Prostate gland (tissue), 2 donors: ENCODE measurements around the gene TMEM39A. TPM values are rescaled to one million over a fixed set of nuclear protein-coding genes. Genes with fewer than 3 reads are reported as not detected.

Source experiments
- DNase-seq: peaks from one replicate; pipeline ENCODE4 v3.0.0-alpha.2; 2019; ENCODE audit warnings: low spot score
- H3K27ac ChIP-seq, 2 donors: fragments of 200-600 bp; sonication (generic); 2 replicates each; pipeline ENCODE4 v1.5.1; 2017 to 2019
- H3K27me3 ChIP-seq: fragments of 200-600 bp; sonication (generic); replicated peaks from 2 replicates; pipeline ENCODE4 v1.5.1; 2019; ENCODE audit not compliant: insufficient read depth
- H3K36me3 ChIP-seq, 2 donors: fragments of 200-600 bp; sonication (generic); 1 replicate in 1 of 2; 2 replicates in 1 of 2; pipeline versions ENCODE4 v1.5.1 to v1.8.1; 2017 to 2019
- H3K4me1 ChIP-seq: fragments of 200-600 bp; sonication (generic); replicated peaks from 2 replicates; pipeline ENCODE4 v1.5.1; 2019
- H3K4me3 ChIP-seq, 2 donors: fragments of 200-600 bp; sonication (generic); 2 replicates each; pipeline ENCODE4 v1.5.1; 2017 to 2019
- H3K9me3 ChIP-seq: fragments of 200-600 bp; sonication (generic); 2 replicates; pipeline ENCODE4 v1.5.1; 2017
- POLR2A ChIP-seq: fragments of 450-650 bp; IDR thresholded peaks from one replicate; pipeline ENCODE4 v1.6.1; 2016; ENCODE audit warnings: antibody characterized with exemption, mild to moderate bottlenecking
- POLR2AphosphoS5 ChIP-seq: sonication (generic); formaldehyde crosslinking; IDR thresholded peaks from one replicate; pipeline ENCODE4 v1.6.1; 2017; ENCODE audit warnings: antibody characterized with exemption
- WGBS: methylation state at CpG from one replicate; pipeline ENCODE4 v1.1.5; 2018; 5-methylcytosine and 5-hydroxymethylcytosine counted together
- intact Hi-C: fragments of 100-400 bp; cut with DNase I; formaldehyde crosslinking; loops from one replicate; pipeline ENCODE4 v1.14.2; 2022
- total RNA-seq, 2 donors: library from RNA; depleted of rRNA; stranded (reverse); fragments of >200 nt; gene quantifications; one replicate each; pipeline ENCODE4 v1.1.0, GENCODE V29; 2016
- TF ChIP-seq, protein P1 (sequence below), 4 experiments: fragments of 200-600 bp in 2 of 4; fragments of 450-650 bp in 2 of 4; sonication (generic) in 2 of 4; IDR thresholded peaks; 1 replicate in 3 of 4; 2 replicates in 1 of 4; pipeline ENCODE4 v1.5.1; 2016 to 2019; ENCODE audit warnings: antibody characterized with exemption in 4 of 4, mild to moderate bottlenecking in 2 of 4, moderate library complexity in 2 of 4

Gene TMEM39A
- total RNA-seq, 2 donors from 2014 or later, result 20.6 to 72.0 TPM

DNA sequence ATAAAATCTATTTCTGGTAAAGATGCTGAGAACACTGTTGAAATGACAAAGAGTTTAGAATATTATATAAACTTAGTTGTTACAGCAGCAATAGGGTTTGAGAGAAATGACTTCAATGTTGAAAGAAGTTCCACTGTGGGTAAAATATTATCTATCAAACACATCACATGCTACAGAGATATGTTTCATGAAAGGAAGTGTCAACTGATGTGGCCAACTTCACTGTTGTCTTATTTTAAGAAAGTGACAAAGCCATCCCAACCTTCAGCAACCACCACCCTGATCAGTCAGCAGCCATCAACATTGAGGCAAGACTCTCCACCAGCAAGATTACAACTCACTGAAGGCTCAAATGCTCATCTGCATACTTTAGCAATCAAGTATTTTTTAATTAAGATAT is 20.2 kb downstream of the TMEM39A start:
- Histone ChIP-seq H3K27ac (no peak overlapping the region), H3K36me3 (no peaks in the 10 kb centered on the region), H3K27me3 (no peaks in the 10 kb centered on the region), H3K4me1 (no peaks in the 10 kb centered on the region), H3K4me3 (no peak overlapping the region), H3K9me3 (no peaks in the 10 kb centered on the region)
- no peak for DNase-seq
- intact Hi-C loops, result no loop called here
- TF ChIP-seq POLR2A, result no peak

DNA sequence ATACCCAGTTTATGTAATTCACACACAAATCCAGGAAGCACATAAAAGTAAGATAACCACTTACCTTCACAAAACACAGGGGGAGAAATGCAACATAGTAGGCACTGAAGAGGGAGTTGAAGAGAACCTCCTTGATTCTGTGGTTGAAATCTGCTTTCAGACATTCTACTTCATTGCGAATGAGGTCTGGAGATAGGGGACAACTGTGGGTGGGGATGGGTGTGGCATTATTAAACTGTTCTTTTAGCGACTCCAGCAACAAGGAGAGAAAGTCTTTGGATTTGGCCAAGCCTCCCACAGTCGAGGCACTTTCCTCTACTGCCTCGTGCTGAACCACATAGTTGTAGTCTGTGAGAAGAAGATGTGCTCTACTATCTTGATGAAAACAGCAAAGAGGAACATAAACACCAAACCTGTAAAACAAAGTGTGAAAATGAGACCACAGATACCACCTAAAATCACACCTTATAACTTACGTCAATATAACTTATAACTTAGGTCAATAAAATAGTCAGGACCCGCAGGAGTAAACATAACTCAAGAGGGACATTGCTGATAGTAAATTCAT is 25.6 kb downstream of the TMEM39A start:
- H3K27ac ChIP-seq, result no peak overlapping the region
- H3K27me3 ChIP-seq, result no peaks in the 10 kb centered on the region
- no peak for TF ChIP-seq POLR2A
- 89% methylated on average over 6 of the region's 6 CpGs for WGBS
- DNase-seq, result no peak
- H3K36me3 ChIP-seq, result peaks cover 0 to 8% of the 10 kb centered on the region in 2 donors
- H3K4me1 ChIP-seq, result no peaks in the 10 kb centered on the region
- intact Hi-C loops, result no loop called here
- H3K9me3 ChIP-seq, result no peaks in the 10 kb centered on the region
- no peak overlapping the region for H3K4me3 ChIP-seq

- Histone ChIP-seq H3K4me3 (no peak overlapping the region), H3K4me1 (no peaks in the 10 kb centered on the region), H3K36me3 (peaks cover 0 to 8% of the 10 kb centered on the region in 2 donors), H3K27ac (no peak overlapping the region), H3K27me3 (no peaks in the 10 kb centered on the region), H3K9me3 (no peaks in the 10 kb centered on the region)
- no peak for TF ChIP-seq POLR2AphosphoS5
- TF ChIP-seq POLR2A, result no peak
- TF ChIP-seq, protein P1, sequence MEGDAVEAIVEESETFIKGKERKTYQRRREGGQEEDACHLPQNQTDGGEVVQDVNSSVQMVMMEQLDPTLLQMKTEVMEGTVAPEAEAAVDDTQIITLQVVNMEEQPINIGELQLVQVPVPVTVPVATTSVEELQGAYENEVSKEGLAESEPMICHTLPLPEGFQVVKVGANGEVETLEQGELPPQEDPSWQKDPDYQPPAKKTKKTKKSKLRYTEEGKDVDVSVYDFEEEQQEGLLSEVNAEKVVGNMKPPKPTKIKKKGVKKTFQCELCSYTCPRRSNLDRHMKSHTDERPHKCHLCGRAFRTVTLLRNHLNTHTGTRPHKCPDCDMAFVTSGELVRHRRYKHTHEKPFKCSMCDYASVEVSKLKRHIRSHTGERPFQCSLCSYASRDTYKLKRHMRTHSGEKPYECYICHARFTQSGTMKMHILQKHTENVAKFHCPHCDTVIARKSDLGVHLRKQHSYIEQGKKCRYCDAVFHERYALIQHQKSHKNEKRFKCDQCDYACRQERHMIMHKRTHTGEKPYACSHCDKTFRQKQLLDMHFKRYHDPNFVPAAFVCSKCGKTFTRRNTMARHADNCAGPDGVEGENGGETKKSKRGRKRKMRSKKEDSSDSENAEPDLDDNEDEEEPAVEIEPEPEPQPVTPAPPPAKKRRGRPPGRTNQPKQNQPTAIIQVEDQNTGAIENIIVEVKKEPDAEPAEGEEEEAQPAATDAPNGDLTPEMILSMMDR (IDR thresholded peaks at IDR 0.05), result no peak
- intact Hi-C loops, result no loop called here
- DNase-seq, result no peak
- 91% methylated on average over 1 of the region's 1 CpG for WGBS
Observed at GRCh38 chr3:119436977-119437376, 26.4 kb downstream of the TMEM39A start.

DNA sequence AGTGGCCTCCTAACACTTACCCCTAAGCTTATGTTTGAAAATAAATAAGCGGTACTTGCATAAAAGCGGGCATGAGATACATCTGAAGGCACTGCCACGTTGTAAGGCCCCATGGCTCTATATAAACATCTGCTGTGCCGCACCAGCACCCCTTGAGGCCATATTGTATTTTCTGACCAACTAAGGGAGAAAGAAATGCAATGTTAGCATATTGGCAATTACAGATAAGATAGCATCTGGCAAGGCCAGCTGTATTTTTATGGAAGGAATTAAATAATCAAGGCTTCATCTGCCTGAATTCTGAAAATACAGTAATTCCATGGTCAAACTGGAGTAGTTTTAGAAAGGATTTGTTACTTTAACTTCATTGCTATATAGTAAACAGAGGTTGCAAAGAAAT is 28.7 kb downstream of the TMEM39A start:
- no peaks in the 10 kb centered on the region for H3K4me1 ChIP-seq
- no peak for TF ChIP-seq POLR2AphosphoS5
- no peak for TF ChIP-seq POLR2A
- TF ChIP-seq, protein P1 (IDR thresholded peaks at IDR 0.05), result no peak
- WGBS, result 95% methylated on average over 4 of the region's 4 CpGs
- H3K27ac ChIP-seq, result no peak overlapping the region
- intact Hi-C loops, result no loop called here
- no peaks in the 10 kb centered on the region for H3K9me3 ChIP-seq
- no peak for DNase-seq
- no peak overlapping the region for H3K4me3 ChIP-seq
- peaks cover 0 to 14% of the 10 kb centered on the region in 2 donors for H3K36me3 ChIP-seq
- H3K27me3 ChIP-seq, result no peaks in the 10 kb centered on the region

GRCh38 chr3:119433613-119434325 is 29.6 kb downstream of the TMEM39A start:
- peaks cover 0 to 14% of the 10 kb centered on the region in 2 donors for H3K36me3 ChIP-seq
- H3K9me3 ChIP-seq, result no peaks in the 10 kb centered on the region
- H3K4me1 ChIP-seq, result no peaks in the 10 kb centered on the region
- H3K27ac ChIP-seq, result no peak overlapping the region
- intact Hi-C loops, result no loop called here
- H3K4me3 ChIP-seq, result no peak overlapping the region
- no peaks in the 10 kb centered on the region for H3K27me3 ChIP-seq
- no peak for DNase-seq
- TF ChIP-seq POLR2A, result no peak
- WGBS, result 92% methylated on average over 3 of the region's 3 CpGs

- DNase-seq, result no peak
- TF ChIP-seq POLR2AphosphoS5 (no peak), POLR2A (no peak)
- TF ChIP-seq, protein P1 (IDR thresholded peaks at IDR 0.05), result no peak
- no peak overlapping the region for H3K4me3 ChIP-seq
- H3K27me3 ChIP-seq, result no peaks in the 10 kb centered on the region
- H3K4me1 ChIP-seq, result no peaks in the 10 kb centered on the region
- peaks cover 0 to 5% of the 10 kb centered on the region in 2 donors for H3K36me3 ChIP-seq
- H3K27ac ChIP-seq, result no peak overlapping the region
- H3K9me3 ChIP-seq, result peaks cover 6% of the 10 kb centered on the region
- WGBS, result 100% methylated on average over 1 of the region's 1 CpG
- intact Hi-C loops, result no loop called here
Observed at GRCh38 chr3:119428538-119428937, 34.9 kb downstream of the TMEM39A start.
